HepG2 (cell line): Measurements from ENCODE around the gene SLCO2B1. TPM values are rescaled to one million over a fixed set of nuclear protein-coding genes. Genes with fewer than 3 reads are reported as not detected.
A peak's percentile ranks its signal among the peaks of the same experiment; 100 is the strongest.

ENCODE experiments used
- EZH2 ChIP-seq: conservative IDR thresholded peaks from 2 replicates; pipeline ENCODE4 v1.6.1; 2012; ENCODE audit warnings: mild to moderate bottlenecking, low read depth, low read length, moderate library complexity
- IKZF4 ChIP-seq: sonication (generic); formaldehyde crosslinking; IDR thresholded peaks from 2 replicates; pipeline ENCODE4 v1.5.1; 2020; ENCODE audit warnings: borderline replicate concordance, mild to moderate bottlenecking, low read depth, missing genetic modification reagents; ENCODE audit errors: not compliant biosample characterization
- POLR2G ChIP-seq: fragments of 200-400 bp; formaldehyde crosslinking; IDR thresholded peaks from 2 replicates; pipeline ENCODE4 v1.6.1; 2018; ENCODE audit warnings: mild to moderate bottlenecking, low read depth, low read length, moderate library complexity
- RBFOX2 ChIP-seq: fragments of 200-400 bp; formaldehyde crosslinking; IDR thresholded peaks from 2 replicates; pipeline ENCODE4 v1.6.1; 2017; ENCODE audit warnings: low read depth, mild to moderate bottlenecking, low read length
- SALL1 ChIP-seq: sonication (generic); formaldehyde crosslinking; IDR thresholded peaks from 2 replicates; pipeline ENCODE4 v1.8.0; 2022; ENCODE audit warnings: mild to moderate bottlenecking, missing genetic modification reagents
- SAP130 ChIP-seq: IDR thresholded peaks from 2 replicates; pipeline ENCODE4 v1.6.1; 2016; ENCODE audit warnings: low read depth
- STAG1 ChIP-seq: sonication (generic); formaldehyde crosslinking; IDR thresholded peaks from 2 replicates; pipeline ENCODE4 v1.4.0; 2020; ENCODE audit warnings: missing genetic modification reagents
- TP53 ChIP-seq: sonication (generic); formaldehyde crosslinking; conservative IDR thresholded peaks from 2 replicates; pipeline ENCODE4 v1.4.0; 2020; ENCODE audit warnings: missing genetic modification reagents
- ZFX ChIP-seq: sonication (generic); formaldehyde crosslinking; IDR thresholded peaks from 2 replicates; pipeline ENCODE4 v1.4.0; 2020; ENCODE audit warnings: mild to moderate bottlenecking, low read depth, missing genetic modification reagents, moderate library complexity
- ZFY ChIP-seq: sonication (generic); formaldehyde crosslinking; IDR thresholded peaks from 2 replicates; pipeline ENCODE4 v1.4.0; 2020; ENCODE audit warnings: missing genetic modification reagents
- ZNF446 ChIP-seq: sonication (generic); formaldehyde crosslinking; IDR thresholded peaks from 2 replicates; pipeline ENCODE4 v1.5.0; 2020; ENCODE audit warnings: mild to moderate bottlenecking, missing genetic modification reagents
- ZNF616 ChIP-seq: sonication (generic); formaldehyde crosslinking; IDR thresholded peaks from 2 replicates; pipeline ENCODE4 v1.5.0; 2020; ENCODE audit warnings: low read depth, mild to moderate bottlenecking, missing genetic modification reagents
- ZNF724P ChIP-seq: sonication (generic); formaldehyde crosslinking; IDR thresholded peaks from 2 replicates; pipeline ENCODE4 v1.8.0; 2022; ENCODE audit warnings: missing genetic modification reagents, borderline replicate concordance
- ZNF816 ChIP-seq: sonication (generic); formaldehyde crosslinking; IDR thresholded peaks from 2 replicates; pipeline ENCODE4 v1.8.0; 2022; ENCODE audit warnings: missing genetic modification reagents, mild to moderate bottlenecking, borderline replicate concordance
- ZSCAN22 ChIP-seq: sonication (generic); formaldehyde crosslinking; IDR thresholded peaks from 2 replicates; pipeline ENCODE4 v1.4.0; 2020; ENCODE audit warnings: mild to moderate bottlenecking, missing genetic modification reagents
- polyA plus RNA-seq, 8 experiments: library from polyadenylated mRNA; depleted of rRNA in 3 of 8; stranded (reverse) in 7 of 8; unstranded in 1 of 8; fragments of >200 nt; fragmentation: Illumina TruSeq in 4 of 8; extraction: Trizol in 4 of 8; gene quantifications; 2 replicates each; pipeline versions ENCODE4 v1.2.1 to v1.2.3, GENCODE V29; 2011 to 2016; ENCODE audit warnings: low read depth in 4 of 8, missing spikeins in 1 of 8, mixed read lengths in 1 of 8; ENCODE audit not compliant: insufficient read depth in 1 of 8
- total RNA-seq, 5 experiments: library from RNA; depleted of rRNA; stranded (reverse); fragments of >200 nt; fragmentation: Illumina TruSeq; extraction: Trizol; gene quantifications; 2 replicates each; pipeline ENCODE4 v1.2.3, GENCODE V29; 2016; ENCODE audit warnings: low read depth in 1 of 5
- TF ChIP-seq, protein P1 (sequence below): sonication (generic); formaldehyde crosslinking; IDR thresholded peaks from 2 replicates; pipeline ENCODE4 v1.5.1; 2020; ENCODE audit warnings: missing genetic modification reagents, mild to moderate bottlenecking, borderline replicate concordance
- TF ChIP-seq, protein P2 (sequence below): sonication (generic); formaldehyde crosslinking; IDR thresholded peaks from 2 replicates; pipeline ENCODE4 v1.5.0; 2020; ENCODE audit warnings: mild to moderate bottlenecking, missing genetic modification reagents
- TF ChIP-seq, protein P3 (sequence below): sonication (generic); formaldehyde crosslinking; IDR thresholded peaks from 2 replicates; pipeline ENCODE4 v1.5.1; 2020; ENCODE audit warnings: missing genetic modification reagents, mild to moderate bottlenecking, borderline replicate concordance

Gene SLCO2B1
- total and polyA plus RNA-seq, 2 of the 13 experiments (the other 11 are each of a cell fraction or from before 2014, with no cell fraction given) = 15.3 to 19.8 TPM

DNA sequence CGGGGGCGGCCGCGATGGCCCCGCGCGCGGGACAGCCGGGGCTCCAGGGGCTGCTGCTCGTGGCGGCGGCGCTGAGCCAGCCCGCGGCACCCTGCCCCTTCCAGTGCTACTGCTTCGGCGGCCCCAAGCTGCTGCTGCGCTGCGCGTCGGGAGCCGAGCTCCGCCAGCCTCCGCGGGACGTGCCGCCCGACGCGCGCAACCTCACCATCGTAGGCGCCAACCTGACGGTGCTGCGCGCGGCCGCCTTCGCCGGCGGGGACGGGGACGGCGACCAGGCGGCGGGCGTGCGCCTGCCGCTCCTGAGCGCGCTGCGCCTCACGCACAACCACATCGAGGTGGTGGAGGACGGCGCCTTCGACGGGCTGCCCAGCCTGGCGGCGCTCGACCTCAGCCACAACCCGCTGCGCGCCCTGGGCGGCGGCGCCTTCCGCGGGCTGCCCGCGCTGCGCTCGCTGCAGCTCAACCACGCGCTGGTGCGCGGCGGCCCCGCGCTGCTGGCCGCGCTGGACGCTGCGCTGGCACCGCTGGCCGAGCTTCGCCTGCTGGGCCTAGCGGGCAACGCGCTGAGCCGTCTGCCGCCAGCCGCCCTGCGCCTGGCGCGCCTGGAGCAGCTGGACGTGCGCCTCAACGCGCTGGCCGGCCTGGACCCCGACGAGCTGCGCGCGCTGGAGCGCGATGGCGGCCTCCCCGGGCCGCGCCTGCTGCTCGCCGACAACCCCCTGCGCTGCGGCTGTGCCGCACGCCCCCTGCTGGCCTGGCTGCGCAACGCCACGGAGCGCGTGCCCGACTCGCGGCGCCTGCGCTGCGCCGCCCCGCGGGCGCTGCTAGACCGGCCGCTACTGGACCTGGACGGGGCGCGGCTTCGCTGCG lies 90.4 kb downstream of the SLCO2B1 start (continued):
- TF ChIP-seq POLR2G (peak; percentile 36; the same call in 1 of the 2 replicates), SALL1 (CRISPR knock-in tag) (peak; percentile 45; the same call in 1 of the 2 replicates), ZSCAN22 (no peak), ZFX (peak; percentile 44; the same call in 1 of the 2 replicates), TP53 (CRISPR knock-in tag) (no peak), IKZF4 (CRISPR knock-in tag) (peak; percentile 61), ZNF724P (CRISPR knock-in tag) (0 out of 2 replicates have a peak, but pooled peaks have one; percentile 72), SAP130 (peak; percentile 20; the same call in 1 of the 2 replicates), ZNF616 (CRISPR knock-in tag) (peak; percentile 53; the same call in 1 of the 2 replicates), ZFY (peak; percentile 71), STAG1 (CRISPR knock-in tag) (peak; percentile 79), RBFOX2 (peak; percentile 66), EZH2 (no peak), ZNF446 (CRISPR knock-in tag) (peak; percentile 69; the same call in 1 of the 2 replicates), ZNF816 (CRISPR knock-in tag) (no peak)
- TF ChIP-seq, protein P1, sequence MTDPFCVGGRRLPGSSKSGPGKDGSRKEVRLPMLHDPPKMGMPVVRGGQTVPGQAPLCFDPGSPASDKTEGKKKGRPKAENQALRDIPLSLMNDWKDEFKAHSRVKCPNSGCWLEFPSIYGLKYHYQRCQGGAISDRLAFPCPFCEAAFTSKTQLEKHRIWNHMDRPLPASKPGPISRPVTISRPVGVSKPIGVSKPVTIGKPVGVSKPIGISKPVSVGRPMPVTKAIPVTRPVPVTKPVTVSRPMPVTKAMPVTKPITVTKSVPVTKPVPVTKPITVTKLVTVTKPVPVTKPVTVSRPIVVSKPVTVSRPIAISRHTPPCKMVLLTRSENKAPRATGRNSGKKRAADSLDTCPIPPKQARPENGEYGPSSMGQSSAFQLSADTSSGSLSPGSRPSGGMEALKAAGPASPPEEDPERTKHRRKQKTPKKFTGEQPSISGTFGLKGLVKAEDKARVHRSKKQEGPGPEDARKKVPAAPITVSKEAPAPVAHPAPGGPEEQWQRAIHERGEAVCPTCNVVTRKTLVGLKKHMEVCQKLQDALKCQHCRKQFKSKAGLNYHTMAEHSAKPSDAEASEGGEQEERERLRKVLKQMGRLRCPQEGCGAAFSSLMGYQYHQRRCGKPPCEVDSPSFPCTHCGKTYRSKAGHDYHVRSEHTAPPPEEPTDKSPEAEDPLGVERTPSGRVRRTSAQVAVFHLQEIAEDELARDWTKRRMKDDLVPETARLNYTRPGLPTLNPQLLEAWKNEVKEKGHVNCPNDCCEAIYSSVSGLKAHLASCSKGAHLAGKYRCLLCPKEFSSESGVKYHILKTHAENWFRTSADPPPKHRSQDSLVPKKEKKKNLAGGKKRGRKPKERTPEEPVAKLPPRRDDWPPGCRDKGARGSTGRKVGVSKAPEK = no peak
- TF ChIP-seq, protein P2, sequence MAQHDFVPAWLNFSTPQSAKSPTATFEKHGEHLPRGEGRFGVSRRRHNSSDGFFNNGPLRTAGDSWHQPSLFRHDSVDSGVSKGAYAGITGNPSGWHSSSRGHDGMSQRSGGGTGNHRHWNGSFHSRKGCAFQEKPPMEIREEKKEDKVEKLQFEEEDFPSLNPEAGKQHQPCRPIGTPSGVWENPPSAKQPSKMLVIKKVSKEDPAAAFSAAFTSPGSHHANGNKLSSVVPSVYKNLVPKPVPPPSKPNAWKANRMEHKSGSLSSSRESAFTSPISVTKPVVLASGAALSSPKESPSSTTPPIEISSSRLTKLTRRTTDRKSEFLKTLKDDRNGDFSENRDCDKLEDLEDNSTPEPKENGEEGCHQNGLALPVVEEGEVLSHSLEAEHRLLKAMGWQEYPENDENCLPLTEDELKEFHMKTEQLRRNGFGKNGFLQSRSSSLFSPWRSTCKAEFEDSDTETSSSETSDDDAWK (CRISPR knock-in tag) = no peak
- TF ChIP-seq, protein P3, sequence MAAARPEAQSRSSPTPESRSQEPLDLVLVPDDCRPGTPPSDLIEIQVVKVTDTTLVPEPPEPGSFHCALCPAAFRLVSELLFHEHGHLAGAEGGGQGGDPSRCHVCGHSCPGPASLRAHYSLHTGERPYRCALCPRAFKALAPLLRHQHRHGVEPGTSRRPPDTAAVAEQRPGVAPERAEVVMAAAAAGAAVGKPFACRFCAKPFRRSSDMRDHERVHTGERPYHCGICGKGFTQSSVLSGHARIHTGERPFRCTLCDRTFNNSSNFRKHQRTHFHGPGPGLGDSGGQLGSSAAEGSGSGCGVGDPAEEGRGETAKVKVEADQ (CRISPR knock-in tag) = peak; percentile 67
